HL-60 (cell line): ENCODE measurements around the gene USP10.

Source experiments
- DNase-seq, 2 experiments: peaks; one replicate each; pipeline ENCODE4 v3.0.0-alpha.2; 2010 to 2020; ENCODE audit warnings: low read depth in 1 of 2, low spot score in 1 of 2
- H3K27ac ChIP-seq: fragments of 250-450 bp; sonication (Bioruptor Pico); replicated peaks from 2 replicates; pipeline ENCODE4 v1.5.1; 2020; ENCODE audit warnings: mild to moderate bottlenecking, moderate library complexity
- H3K27me3 ChIP-seq: fragments of 250-450 bp; sonication (Bioruptor Pico); 2 replicates; pipeline ENCODE4 v1.5.1; 2021; ENCODE audit warnings: mild to moderate bottlenecking, moderate library complexity; ENCODE audit not compliant: insufficient read depth, poor library complexity, severe bottlenecking
- H3K4me3 ChIP-seq: replicated peaks from 2 replicates; pipeline ENCODE4 v1.5.1; 2011; ENCODE audit warnings: mild to moderate bottlenecking, control low read depth, low read length; ENCODE audit not compliant: insufficient read depth
- CTCF ChIP-seq: IDR thresholded peaks from one replicate; pipeline ENCODE4 v1.5.1; 2011; ENCODE audit warnings: low read length, control low read depth, inconsistent platforms; ENCODE audit not compliant: insufficient read depth
- GABPA ChIP-seq: IDR thresholded peaks from 2 replicates; pipeline ENCODE4 v1.6.1; 2012; ENCODE audit warnings: low read depth
- POLR2AphosphoS5 ChIP-seq: IDR thresholded peaks from 2 replicates; pipeline ENCODE4 v1.6.1; 2012; ENCODE audit warnings: low read depth
- REST ChIP-seq: IDR thresholded peaks from 2 replicates; pipeline ENCODE4 v1.6.1; 2012; ENCODE audit warnings: low read depth; ENCODE audit not compliant: insufficient replicate concordance
- SPI1 ChIP-seq: IDR thresholded peaks from 2 replicates; pipeline ENCODE4 v1.6.1; 2012; ENCODE audit warnings: low read depth, mild to moderate bottlenecking, borderline replicate concordance

The USP10 gene

GRCh38 chr16:84826558-84826941 is 126.8 kb downstream of the USP10 start:
- TF ChIP-seq REST (no peak), SPI1 (no peak), CTCF (no peak), POLR2AphosphoS5 (no peak)
- DNase-seq, result no peak
- Histone ChIP-seq H3K4me3 (no peak overlapping the region), H3K27ac (peak overlapping the region; percentile 66; the same call in 1 of the 2 replicates), H3K27me3 (no peaks in the 10 kb centered on the region)

GRCh38 chr16:84827131-84827574 is 127.4 kb downstream of the USP10 start:
- Histone ChIP-seq H3K27me3 (no peaks in the 10 kb centered on the region), H3K4me3 (no peak overlapping the region), H3K27ac (peak overlapping the region; percentile 66)
- peak; percentile 76 to 92 for DNase-seq
- TF ChIP-seq REST (no peak), SPI1 (peak; percentile 51; the same call in 1 of the 2 replicates), GABPA (no peak), CTCF (no peak)

- no peak for DNase-seq
- Histone ChIP-seq H3K27me3 (no peaks in the 10 kb centered on the region), H3K4me3 (no peak overlapping the region)
Observed at GRCh38 chr16:84827897-84828296, 128.1 kb downstream of the USP10 start.

More at GRCh38 chr16:84827897-84828296, 128.1 kb downstream of the USP10 start:
- TF ChIP-seq CTCF (no peak), SPI1 (no peak), POLR2AphosphoS5 (no peak), REST (no peak), GABPA (no peak)
- peak overlapping the region; percentile 66 for H3K27ac ChIP-seq
